GM10266 (cell line): ENCODE data around the gene COL11A1.

Source experiments
- DNase-seq: peaks from one replicate; pipeline ENCODE4 v3.0.0; 2012; ENCODE audit errors: extremely low spot score
- TF ChIP-seq, protein P1 (sequence below): IDR thresholded peaks from 2 replicates; pipeline ENCODE4 v1.5.1; 2012; ENCODE audit warnings: mild to moderate bottlenecking, low read depth; ENCODE audit not compliant: control insufficient read depth, insufficient read depth; ENCODE audit errors: missing control alignments

Gene COL11A1

DNA sequence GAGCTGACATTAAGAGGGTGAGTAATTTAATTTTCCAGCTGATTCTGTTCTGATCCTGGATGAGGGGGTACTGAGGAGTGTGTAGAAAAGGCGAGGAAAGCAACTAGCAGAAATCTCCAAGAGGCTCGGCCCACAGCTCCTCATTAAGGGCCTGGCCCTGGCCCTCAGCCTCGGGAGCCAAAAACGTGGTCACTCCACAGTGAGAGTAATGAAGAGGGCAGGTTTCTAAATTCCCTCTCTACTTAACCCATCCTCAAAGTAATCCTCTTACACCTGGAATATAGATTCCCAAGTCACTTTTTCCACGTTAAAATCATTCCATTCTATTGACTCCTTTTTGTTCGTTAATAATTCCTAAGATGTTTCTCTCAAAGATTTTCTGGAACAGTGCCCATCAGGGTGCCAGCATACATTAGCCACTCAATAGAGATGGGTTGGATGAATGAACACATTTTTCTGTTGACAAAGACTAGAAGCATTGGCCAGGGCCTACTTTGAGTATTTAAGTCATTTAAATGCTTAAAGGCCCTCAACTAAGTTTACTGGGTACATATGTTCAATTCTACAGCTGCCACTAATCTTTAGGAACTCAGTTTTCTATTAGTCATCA lies 1.1 kb upstream of the COL11A1 start:
- no peak for DNase-seq
- TF ChIP-seq, protein P1, sequence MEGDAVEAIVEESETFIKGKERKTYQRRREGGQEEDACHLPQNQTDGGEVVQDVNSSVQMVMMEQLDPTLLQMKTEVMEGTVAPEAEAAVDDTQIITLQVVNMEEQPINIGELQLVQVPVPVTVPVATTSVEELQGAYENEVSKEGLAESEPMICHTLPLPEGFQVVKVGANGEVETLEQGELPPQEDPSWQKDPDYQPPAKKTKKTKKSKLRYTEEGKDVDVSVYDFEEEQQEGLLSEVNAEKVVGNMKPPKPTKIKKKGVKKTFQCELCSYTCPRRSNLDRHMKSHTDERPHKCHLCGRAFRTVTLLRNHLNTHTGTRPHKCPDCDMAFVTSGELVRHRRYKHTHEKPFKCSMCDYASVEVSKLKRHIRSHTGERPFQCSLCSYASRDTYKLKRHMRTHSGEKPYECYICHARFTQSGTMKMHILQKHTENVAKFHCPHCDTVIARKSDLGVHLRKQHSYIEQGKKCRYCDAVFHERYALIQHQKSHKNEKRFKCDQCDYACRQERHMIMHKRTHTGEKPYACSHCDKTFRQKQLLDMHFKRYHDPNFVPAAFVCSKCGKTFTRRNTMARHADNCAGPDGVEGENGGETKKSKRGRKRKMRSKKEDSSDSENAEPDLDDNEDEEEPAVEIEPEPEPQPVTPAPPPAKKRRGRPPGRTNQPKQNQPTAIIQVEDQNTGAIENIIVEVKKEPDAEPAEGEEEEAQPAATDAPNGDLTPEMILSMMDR: no peak

DNA sequence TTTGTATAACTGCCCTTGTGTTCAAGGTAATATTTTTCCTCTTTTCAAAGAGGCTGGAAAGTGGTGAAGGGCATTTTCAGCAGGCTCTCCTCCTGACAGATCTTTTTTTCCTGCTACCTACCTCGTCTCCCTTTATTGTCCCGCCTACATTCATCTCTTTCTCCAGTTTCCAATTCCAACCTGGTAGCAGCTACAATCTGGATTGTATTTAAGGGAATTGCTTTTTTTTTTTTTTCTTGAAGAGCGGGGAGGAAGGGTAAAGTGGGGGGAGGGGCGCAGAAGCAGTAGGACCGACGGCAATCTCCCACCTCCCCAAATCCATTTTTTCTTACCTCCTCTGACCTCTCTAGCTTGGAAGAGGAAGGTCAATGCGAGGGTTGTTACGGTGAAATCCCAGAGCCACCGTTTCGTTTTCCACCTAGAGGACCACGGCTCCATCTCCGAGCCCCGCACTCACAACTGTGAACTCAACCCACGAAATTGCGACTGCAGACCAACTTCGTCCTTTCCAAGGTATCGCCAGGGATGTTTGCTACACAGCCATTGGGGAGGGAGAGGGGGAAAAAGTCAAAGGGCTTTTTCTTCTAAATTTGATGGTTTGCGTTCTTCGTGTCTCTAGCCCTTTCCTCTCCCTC lies 464 bp downstream of the COL11A1 start:
- no peak for DNase-seq
- TF ChIP-seq, protein P1: no peak

DNA sequence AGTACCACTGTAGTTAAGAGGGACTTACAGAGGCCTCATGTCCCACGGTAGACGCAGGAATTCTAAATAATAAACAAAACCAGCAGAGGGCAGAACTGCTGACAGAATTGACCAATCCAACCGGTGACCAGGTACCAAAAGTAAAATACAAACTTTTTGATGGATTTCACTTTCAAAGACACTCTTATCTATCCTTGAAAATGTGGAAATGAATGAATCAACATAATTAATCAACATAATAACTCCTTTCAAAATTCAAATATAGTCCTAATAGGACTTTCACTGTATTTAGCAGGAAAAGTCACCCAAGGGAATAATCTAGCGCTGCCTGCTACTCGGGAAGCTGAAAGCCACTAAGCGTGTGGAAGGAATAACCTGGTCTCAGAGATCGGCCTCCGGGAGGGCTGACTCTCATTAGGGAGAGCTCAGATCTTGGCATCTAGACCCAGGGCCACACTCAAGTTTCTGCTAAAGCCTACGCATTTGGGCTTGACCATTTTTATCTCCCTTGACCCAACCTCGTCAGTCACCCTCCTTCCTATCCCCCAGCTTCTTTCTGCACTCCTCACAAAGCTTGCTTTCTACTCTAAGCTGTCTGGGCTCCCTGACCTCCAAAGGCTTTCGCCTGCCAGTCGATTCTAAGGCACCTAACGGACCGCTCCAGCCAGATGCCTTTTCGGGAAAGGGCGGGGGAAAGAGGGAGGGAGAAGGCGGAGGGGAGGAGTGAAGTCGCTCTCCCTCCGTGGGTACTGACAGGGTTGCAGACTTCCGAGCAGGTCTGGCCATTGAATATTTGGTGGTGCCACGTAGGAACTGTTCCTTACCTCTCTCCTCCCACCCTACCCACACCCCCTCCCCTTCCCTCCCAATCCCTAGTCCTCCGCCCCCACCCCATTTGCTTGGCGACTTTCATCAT lies 1.6 kb downstream of the COL11A1 start:
- TF ChIP-seq, protein P1: peak; percentile 42
- peak; percentile 37 for DNase-seq

DNA sequence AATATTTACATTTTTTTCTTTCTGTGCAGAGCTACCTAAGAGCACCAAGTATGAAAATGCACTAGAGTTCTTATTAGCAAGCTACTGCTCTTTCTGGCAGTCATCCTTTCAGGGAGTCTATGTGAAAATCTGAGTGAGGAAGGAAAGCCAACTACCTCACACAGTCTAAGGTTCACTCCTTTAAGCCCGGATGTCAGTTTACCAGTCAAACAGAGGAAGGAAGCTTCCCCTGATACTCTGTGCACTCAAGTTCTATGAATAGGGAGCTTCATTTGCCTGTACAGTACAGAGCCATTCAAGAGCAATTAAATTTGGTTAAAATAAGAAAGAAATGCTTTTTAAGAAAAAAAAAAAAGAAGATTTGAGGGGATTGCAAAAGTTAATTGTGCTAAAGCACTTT lies 6.9 kb downstream of the COL11A1 start:
- TF ChIP-seq, protein P1: no peak
- DNase-seq: no peak

DNA sequence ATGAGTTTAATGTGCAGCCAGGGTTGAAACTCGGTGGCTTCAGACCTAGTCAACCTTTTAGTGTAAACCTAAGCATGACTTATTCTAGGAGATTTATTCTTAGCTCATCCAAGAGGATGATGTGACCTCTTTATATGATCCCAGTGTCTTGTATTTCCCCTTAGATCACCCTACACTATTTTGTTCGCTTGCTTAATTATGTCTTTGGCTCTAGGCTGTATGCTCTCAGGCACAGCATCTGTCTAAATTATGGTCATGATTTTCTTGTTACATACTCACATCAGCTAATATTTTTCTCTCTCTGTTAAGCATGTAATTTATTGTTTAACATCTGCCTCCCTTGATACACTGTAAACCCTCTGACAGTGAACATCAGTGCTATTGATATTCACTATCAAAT lies 19.1 kb downstream of the COL11A1 start:
- no peak for DNase-seq
- TF ChIP-seq, protein P1: no peak

DNA sequence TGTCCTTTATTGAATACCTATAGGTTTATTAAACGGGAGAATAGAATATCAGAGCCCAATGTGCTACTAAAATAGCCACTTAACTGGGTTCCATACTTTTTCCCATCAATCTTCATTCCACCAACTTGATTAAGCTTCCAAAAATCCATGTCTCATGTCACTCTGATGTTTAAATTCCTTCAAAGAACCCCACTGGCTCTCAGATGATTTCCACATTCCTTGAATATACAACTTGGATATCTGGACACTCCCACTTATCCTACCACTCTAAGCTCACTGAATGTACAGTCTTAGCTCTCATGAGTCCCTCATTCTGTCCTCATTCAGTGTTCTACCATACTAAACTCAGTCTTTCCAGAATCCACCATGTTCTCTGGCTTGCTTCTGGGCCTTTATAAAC lies 21.1 kb downstream of the COL11A1 start:
- DNase-seq: no peak
- TF ChIP-seq, protein P1: no peak

DNA sequence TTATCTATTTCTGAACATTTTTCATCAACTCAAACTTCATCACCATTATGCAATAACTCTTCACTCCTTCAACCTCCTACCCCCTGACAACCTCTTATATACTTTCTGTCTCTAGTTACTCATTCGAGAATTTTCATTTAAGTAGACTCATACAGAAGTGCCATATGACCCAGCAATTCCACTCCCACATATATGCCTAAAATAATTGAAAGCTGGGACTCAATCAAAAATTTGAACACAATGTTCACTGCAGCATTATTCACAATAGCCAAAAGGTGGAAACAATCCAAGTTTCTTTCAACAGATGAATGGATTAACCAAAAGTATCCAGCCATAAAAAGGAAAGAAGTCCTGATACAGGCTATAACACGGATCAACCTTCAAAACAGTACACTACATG lies 24.1 kb downstream of the COL11A1 start:
- TF ChIP-seq, protein P1: no peak
- DNase-seq: no peak
